ENCODE results near the gene DBNDD2.

Gene DBNDD2

GRCh38 chr20:45370571-45371160 lies 37.4 kb upstream of the DBNDD2 start:
- no peak for DNase-seq
- TF ChIP-seq GATA1 (IDR thresholded peaks at IDR 0.05; ENCODE audit: low read depth, low read length) (no peak), POLR2A (IDR thresholded peaks at IDR 0.05; ENCODE audit: low read length) (no peak)

GRCh38 chr20:45372241-45372640 lies 35.8 kb upstream of the DBNDD2 start:
- no peak for DNase-seq
- TF ChIP-seq GATA1 (IDR thresholded peaks at IDR 0.05; ENCODE audit: low read depth, low read length) (no peak), POLR2A (IDR thresholded peaks at IDR 0.05; ENCODE audit: low read length) (no peak)

- no peak for DNase-seq
- TF ChIP-seq GATA1 (IDR thresholded peaks at IDR 0.05; ENCODE audit: low read depth, low read length) (no peak), POLR2A (IDR thresholded peaks at IDR 0.05; ENCODE audit: low read length) (no peak)
Observed at GRCh38 chr20:45372646-45373352, 35.3 kb upstream of the DBNDD2 start.

- TF ChIP-seq GATA1 (IDR thresholded peaks at IDR 0.05; ENCODE audit: low read depth, low read length) (no peak), POLR2A (IDR thresholded peaks at IDR 0.05; ENCODE audit: low read length) (no peak)
- DNase-seq, result peak; percentile 89 to 94
Observed at GRCh38 chr20:45373353-45374100, 34.6 kb upstream of the DBNDD2 start.

GRCh38 chr20:45374101-45374467 lies 34.0 kb upstream of the DBNDD2 start:
- TF ChIP-seq GATA1 (IDR thresholded peaks at IDR 0.05; ENCODE audit: low read depth, low read length), result no peak
- TF ChIP-seq POLR2A (IDR thresholded peaks at IDR 0.05; ENCODE audit: low read length), result no peak
- no peak for DNase-seq

GRCh38 chr20:45374966-45375365 lies 33.1 kb upstream of the DBNDD2 start:
- TF ChIP-seq GATA1 (IDR thresholded peaks at IDR 0.05; ENCODE audit: low read depth, low read length) (no peak), POLR2A (IDR thresholded peaks at IDR 0.05; ENCODE audit: low read length) (no peak)
- DNase-seq, result no peak

GRCh38 chr20:45377269-45377668 lies 30.8 kb upstream of the DBNDD2 start:
- TF ChIP-seq GATA1 (IDR thresholded peaks at IDR 0.05; ENCODE audit: low read depth, low read length), result no peak
- TF ChIP-seq POLR2A (IDR thresholded peaks at IDR 0.05; ENCODE audit: low read length), result no peak
- no peak for DNase-seq

- no peak for DNase-seq
- TF ChIP-seq POLR2A (IDR thresholded peaks at IDR 0.05; ENCODE audit: low read length), result no peak
- no peak for TF ChIP-seq GATA1 (IDR thresholded peaks at IDR 0.05; ENCODE audit: low read depth, low read length)
Observed at GRCh38 chr20:45378191-45378590, 29.9 kb upstream of the DBNDD2 start, which contains the start of gene TP53TG5. Gene TP53TG5 (minus strand): TSS chr20:45378325. CDS start chr20:45378236, 89 bp downstream.

- TF ChIP-seq POLR2A (IDR thresholded peaks at IDR 0.05; ENCODE audit: low read length) (no peak), GATA1 (IDR thresholded peaks at IDR 0.05; ENCODE audit: low read depth, low read length) (no peak)
- DNase-seq, result no peak
Observed at GRCh38 chr20:45387274-45387673, 20.8 kb upstream of the DBNDD2 start.

GRCh38 chr20:45390931-45391330 lies 17.2 kb upstream of the DBNDD2 start:
- no peak for DNase-seq

GRCh38 chr20:45391559-45391958 lies 16.5 kb upstream of the DBNDD2 start:
- no peak for DNase-seq

More at GRCh38 chr20:45390931-45391330, 17.2 kb upstream of the DBNDD2 start:
- TF ChIP-seq POLR2A (IDR thresholded peaks at IDR 0.05; ENCODE audit: low read length) (no peak), GATA1 (IDR thresholded peaks at IDR 0.05; ENCODE audit: low read depth, low read length) (no peak)

GRCh38 chr20:45392733-45393132 lies 15.4 kb upstream of the DBNDD2 start:
- no peak for TF ChIP-seq POLR2A (IDR thresholded peaks at IDR 0.05; ENCODE audit: low read length)
- no peak for TF ChIP-seq GATA1 (IDR thresholded peaks at IDR 0.05; ENCODE audit: low read depth, low read length)

More at GRCh38 chr20:45391559-45391958, 16.5 kb upstream of the DBNDD2 start:
- TF ChIP-seq POLR2A (IDR thresholded peaks at IDR 0.05; ENCODE audit: low read length) (no peak), GATA1 (IDR thresholded peaks at IDR 0.05; ENCODE audit: low read depth, low read length) (no peak)

GRCh38 chr20:45394221-45395113 lies 13.6 kb upstream of the DBNDD2 start:
- DNase-seq, result no peak
- TF ChIP-seq POLR2A (IDR thresholded peaks at IDR 0.05; ENCODE audit: low read length), result no peak
- no peak for TF ChIP-seq GATA1 (IDR thresholded peaks at IDR 0.05; ENCODE audit: low read depth, low read length)

More at GRCh38 chr20:45392733-45393132, 15.4 kb upstream of the DBNDD2 start:
- DNase-seq, result no peak

Measured in erythroblast (primary cell).